H1 (cell line): ENCODE measurements around the gene MKI67. TPM values are rescaled to one million over a fixed set of nuclear protein-coding genes. Genes with fewer than 3 reads are reported as not detected.

Experiments used
- CTCF ChIA-PET: fragments of 300-600 bp; sonication (Branson Sonifier 250); formaldehyde crosslinking; loops from one replicate; lab custom pipeline; 2021; ENCODE audit not compliant: partially characterized antibody; lab: Charles Lee
- POLR2A ChIA-PET: fragments of 300-600 bp; sonication (Branson Sonifier 250); formaldehyde crosslinking; loops from one replicate; lab custom pipeline; 2021; ENCODE audit warnings: inconsistent platforms; ENCODE audit not compliant: partially characterized antibody; lab: Charles Lee
- DNase-seq, 2 experiments: peaks; one replicate each; pipeline versions ENCODE4 v3.0.0 to v3.0.0-alpha.2; 2010 to 2022; ENCODE audit warnings: low spot score in 2 of 2, low read depth in 1 of 2, mixed read lengths in 1 of 2
- FAIRE-seq: peaks from 2 replicates; lab custom pipeline; 2011; peaks lifted over from hg19 to GRCh38; lab: Jason Lieb, UNC
- H2AFZ ChIP-seq: 2 replicates; pipeline ENCODE4 v1.8.1; 2012; ENCODE audit warnings: low read length, inconsistent platforms
- H2AK5ac ChIP-seq: 2 replicates; pipeline ENCODE4 v1.6.1; 2013; ENCODE audit warnings: low read depth, low read length
- H2BK120ac ChIP-seq: replicated peaks from 2 replicates; pipeline ENCODE3; 2013; ENCODE audit warnings: low read depth, low read length, inconsistent platforms
- H2BK12ac ChIP-seq: 2 replicates; pipeline ENCODE4 v1.6.1; 2013; ENCODE audit warnings: low read depth, low read length
- H2BK15ac ChIP-seq: 2 replicates; pipeline ENCODE4 v1.6.1; 2013; ENCODE audit warnings: low read length
- H2BK20ac ChIP-seq: 2 replicates; pipeline ENCODE4 v1.6.1; 2013; ENCODE audit warnings: low read length
- H2BK5ac ChIP-seq: 2 replicates; pipeline ENCODE4 v1.6.1; 2013; ENCODE audit warnings: low read depth, low read length
- H3K14ac ChIP-seq: 2 replicates; pipeline ENCODE4 v1.6.1; 2013; ENCODE audit warnings: inconsistent platforms; ENCODE audit not compliant: insufficient read length
- H3K18ac ChIP-seq: 2 replicates; pipeline ENCODE4 v1.6.1; 2013; ENCODE audit warnings: low read length; ENCODE audit errors: extremely low read depth
- H3K23ac ChIP-seq: 2 replicates; pipeline ENCODE4 v1.6.1; 2013; ENCODE audit warnings: inconsistent platforms; ENCODE audit not compliant: insufficient read length
- H3K23me2 ChIP-seq: 2 replicates; pipeline ENCODE4 v1.6.1; 2013; ENCODE audit warnings: low read depth, low read length
- H3K27ac ChIP-seq: 2 replicates; pipeline ENCODE4 v1.6.1; 2011; ENCODE audit warnings: low read depth, low read length, inconsistent platforms
- H3K27me3 ChIP-seq, 4 experiments: replicated peaks in 1 of 4; 1 replicate in 1 of 4; 2 replicates in 3 of 4; pipeline versions ENCODE4 v1.6.1 to v1.8.1; 2011 to 2013; ENCODE audit warnings: low read length in 3 of 4, mild to moderate bottlenecking in 3 of 4, inconsistent platforms in 2 of 4, mixed read lengths in 2 of 4, moderate library complexity in 1 of 4; ENCODE audit not compliant: control insufficient read depth in 3 of 4, insufficient read depth in 3 of 4; ENCODE audit errors: extremely low read depth in 1 of 4
- H3K36me3 ChIP-seq, 4 experiments: 2 replicates each; pipeline versions ENCODE4 v1.6.1 to v1.8.1; 2011 to 2013; ENCODE audit warnings: mild to moderate bottlenecking in 4 of 4, low read length in 3 of 4, moderate library complexity in 2 of 4, control low read depth in 1 of 4, inconsistent platforms in 1 of 4; ENCODE audit not compliant: insufficient read depth in 4 of 4, control insufficient read depth in 2 of 4
- H3K4ac ChIP-seq: replicated peaks from 2 replicates; pipeline ENCODE3; 2013; ENCODE audit warnings: low read length, low read depth, mixed read lengths, inconsistent platforms; ENCODE audit not compliant: insufficient read length
- H3K4me1 ChIP-seq, 4 experiments: replicated peaks in 1 of 4; 1 replicate in 1 of 4; 2 replicates in 3 of 4; pipeline versions ENCODE4 v1.6.1 to v1.8.1; 2011 to 2013; ENCODE audit warnings: low read length in 3 of 4, inconsistent platforms in 2 of 4, mixed read lengths in 1 of 4; ENCODE audit not compliant: insufficient read depth in 4 of 4, control insufficient read depth in 3 of 4
- H3K4me2 ChIP-seq, 2 experiments: 2 replicates each; pipeline versions ENCODE4 v1.6.1 to v1.8.1; 2011 to 2013; ENCODE audit warnings: low read depth in 2 of 2, low read length in 2 of 2, control low read depth in 1 of 2, inconsistent platforms in 1 of 2, mild to moderate bottlenecking in 1 of 2; ENCODE audit not compliant: insufficient read depth in 1 of 2
- H3K4me3 ChIP-seq, 4 experiments: fragments of 200-600, 300-600 bp in 1 of 4; sonication (generic), shearing (Covaris generic), sonication (Bioruptor Twin) in 1 of 4; 2 replicates each; pipeline versions ENCODE4 v1.5.1 to v1.8.1; 2011 to 2016; ENCODE audit warnings: low read length in 4 of 4, low read depth in 3 of 4, control low read depth in 2 of 4, inconsistent platforms in 2 of 4, mild to moderate bottlenecking in 2 of 4, mixed read lengths in 1 of 4, moderate library complexity in 1 of 4; ENCODE audit not compliant: insufficient read depth in 2 of 4; ENCODE audit errors: extremely low read depth in 1 of 4
- H3K56ac ChIP-seq: replicated peaks from 2 replicates; pipeline ENCODE3; 2013; ENCODE audit warnings: low read depth, mild to moderate bottlenecking, mixed read lengths, low read length, inconsistent platforms; ENCODE audit not compliant: insufficient read length
- H3K79me1 ChIP-seq: 2 replicates; pipeline ENCODE4 v1.6.1; 2013; ENCODE audit warnings: low read depth, low read length, control low read depth
- H3K79me2 ChIP-seq, 2 experiments: 2 replicates each; pipeline versions ENCODE4 v1.6.1 to v1.8.1; 2012 to 2013; ENCODE audit warnings: low read length in 2 of 2, mild to moderate bottlenecking in 2 of 2, inconsistent platforms in 1 of 2; ENCODE audit not compliant: insufficient read depth in 2 of 2, control insufficient read depth in 1 of 2
- H3K9ac ChIP-seq, 4 experiments: replicated peaks in 1 of 4; 1 replicate in 1 of 4; 2 replicates in 3 of 4; pipeline versions ENCODE4 v1.6.1 to v1.8.1; 2011 to 2013; ENCODE audit warnings: low read depth in 3 of 4, low read length in 3 of 4, control low read depth in 2 of 4, mild to moderate bottlenecking in 2 of 4, moderate library complexity in 2 of 4, inconsistent platforms in 1 of 4; ENCODE audit errors: extremely low read depth in 1 of 4
- H3K9me3 ChIP-seq, 2 experiments: 2 replicates each; pipeline versions ENCODE4 v1.6.1 to v1.8.1; 2012 to 2013; ENCODE audit warnings: mild to moderate bottlenecking in 2 of 2, moderate library complexity in 2 of 2, control low read depth in 1 of 2, inconsistent platforms in 1 of 2, low read depth in 1 of 2, low read length in 1 of 2, mixed read lengths in 1 of 2; ENCODE audit not compliant: insufficient read depth in 2 of 2
- H4K20me1 ChIP-seq, 2 experiments: replicated peaks in 1 of 2; 2 replicates each; pipeline versions ENCODE3 to v1.8.1; 2011 to 2013; ENCODE audit warnings: inconsistent platforms in 2 of 2, low read length in 2 of 2, mild to moderate bottlenecking in 1 of 2; ENCODE audit not compliant: insufficient read depth in 2 of 2, control insufficient read depth in 1 of 2
- H4K5ac ChIP-seq: 2 replicates; pipeline ENCODE4 v1.6.1; 2013; ENCODE audit warnings: low read length, low read depth, mixed read lengths, inconsistent platforms; ENCODE audit not compliant: insufficient read length
- H4K8ac ChIP-seq: 2 replicates; pipeline ENCODE4 v1.8.0; 2013; ENCODE audit warnings: mild to moderate bottlenecking, moderate library complexity, low read length, inconsistent platforms; ENCODE audit not compliant: insufficient read depth; ENCODE audit errors: extremely low read depth
- H4K91ac ChIP-seq: replicated peaks from 2 replicates; pipeline ENCODE3; 2013; ENCODE audit warnings: low read length, mixed read lengths, inconsistent platforms; ENCODE audit not compliant: insufficient read length
- BCL11A ChIP-seq, 2 experiments: IDR thresholded peaks; one replicate each; pipeline ENCODE4 v1.6.1; 2011; ENCODE audit warnings: low read depth in 2 of 2, low read length in 2 of 2, mild to moderate bottlenecking in 2 of 2
- BRCA1 ChIP-seq: IDR thresholded peaks from 2 replicates; pipeline ENCODE4 v1.6.1; 2012; ENCODE audit warnings: low read depth, low read length, improper control_type of control experiment
- CBX8 ChIP-seq: fragments of 300-800, 300-1000 bp; sonication (generic); IDR thresholded peaks from 2 replicates; pipeline ENCODE4 v1.7.1; 2016; ENCODE audit warnings: low read depth, low read length, borderline replicate concordance
- HDAC6 ChIP-seq: IDR thresholded peaks from one replicate; pipeline ENCODE4 v1.7.1; 2012; ENCODE audit warnings: low read depth, mild to moderate bottlenecking, inconsistent platforms, low read length, moderate library complexity
- PHF8 ChIP-seq: fragments of 200-600 bp; sonication (generic); conservative IDR thresholded peaks from 2 replicates; pipeline ENCODE4 v1.7.1; 2012; ENCODE audit warnings: low read depth, mild to moderate bottlenecking, inconsistent platforms, low read length, moderate library complexity
- RFX5 ChIP-seq: IDR thresholded peaks from 2 replicates; pipeline ENCODE4 v1.6.1; 2011; ENCODE audit warnings: low read depth, low read length, improper control_type of control experiment, borderline replicate concordance
- WGBS, 2 experiments: shearing (Covaris generic) in 1 of 2; methylation state at CpG; one replicate each; pipeline versions ENCODE4 v1.1.6 to v1.1.7; 2013 to 2015; ENCODE audit warnings: low lambda C conversion rate in 2 of 2, mixed read lengths in 2 of 2, inconsistent platforms in 1 of 2, low coverage in 1 of 2, missing lambda C conversion rate in 1 of 2; ENCODE audit not compliant: insufficient replicate concordance in 2 of 2, insufficient coverage in 1 of 2, insufficient read length in 1 of 2; ENCODE audit errors: extremely low coverage in 1 of 2, missing lambda C conversion rate in 1 of 2; 5-methylcytosine and 5-hydroxymethylcytosine counted together
- polyA plus RNA-seq, 7 experiments: library from polyadenylated mRNA; depleted of rRNA in 3 of 7; stranded (reverse) in 5 of 7; unstranded in 2 of 7; fragments of >200 nt in 5 of 7; fragments of 200-250 nt in 2 of 7; gene quantifications; 1 replicate in 5 of 7; 2 replicates in 1 of 7; 4 replicates in 1 of 7; pipeline versions ENCODE4 v1.2.1 to v1.2.3, GENCODE V29; 2011 to 2013; ENCODE audit warnings: missing spikeins in 2 of 7, mixed read lengths in 2 of 7
- total RNA-seq: library from RNA; stranded (reverse); fragmentation: NEBNext Ultra II Directional; extraction: Animal tissue kit (Norgen Biotek cat#: 25700); gene quantifications from 2 replicates; pipeline ENCODE4 v1.2.1, GENCODE V29; 2021

MKI67 gene
- total and polyA plus RNA-seq, 2 of the 8 experiments (the other 6 are each of a cell fraction or from before 2014, with no cell fraction given): 15.8 to 85.1 TPM

DNA sequence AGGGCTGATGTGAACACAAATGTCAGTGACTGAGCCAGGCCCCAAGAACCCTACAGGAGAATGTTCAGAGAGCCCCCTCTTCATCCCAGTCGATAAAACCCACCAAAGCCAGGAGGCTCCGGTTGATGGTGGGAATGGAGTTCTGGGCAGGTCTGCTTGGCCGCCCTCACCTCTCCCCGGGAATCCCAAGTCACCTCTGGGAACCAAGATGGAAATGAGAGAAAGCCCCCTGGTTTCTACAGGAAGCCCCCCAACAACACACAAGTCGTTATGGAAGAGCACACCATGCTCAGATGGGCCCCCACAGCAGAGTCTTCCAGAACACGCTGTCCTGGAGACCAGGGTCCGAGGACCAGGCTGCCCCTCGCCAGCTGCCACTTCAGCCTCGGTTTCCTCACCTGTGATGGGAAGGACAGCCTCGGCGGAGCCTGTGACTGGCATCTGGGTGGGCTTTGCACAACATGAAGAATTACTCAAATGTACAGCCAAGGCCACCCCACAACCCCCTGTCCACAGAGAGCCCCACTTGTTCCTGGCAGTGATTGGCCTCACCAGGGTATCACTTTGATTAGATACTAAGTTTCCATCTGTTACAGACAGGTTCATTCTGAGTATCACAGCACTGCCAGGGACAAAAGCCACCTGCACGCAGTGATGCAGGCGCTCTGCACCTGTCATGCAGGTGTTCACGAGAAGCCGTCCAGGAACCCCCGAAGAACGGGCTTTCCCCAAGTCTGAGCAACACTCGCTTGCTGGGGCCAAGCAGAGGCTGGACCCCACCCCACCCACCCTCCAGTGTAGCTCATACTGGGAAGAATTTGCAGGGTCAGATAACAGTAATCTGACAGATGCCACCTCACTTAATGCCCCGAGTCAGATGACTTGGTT, 57.6 kb downstream of the MKI67 start:
- FAIRE-seq (no peak), DNase-seq (no peak)
- peaks cover 9% of the 10 kb centered on the region; the same call in 1 of the 2 replicates for H3K23me2 ChIP-seq
- H2AFZ ChIP-seq: no peak overlapping the region
- 0 out of 2 replicates have a peak, but pooled peaks cover 2% of the 10 kb centered on the region for H3K79me1 ChIP-seq
- H3K14ac ChIP-seq: no peak overlapping the region
- CTCF ChIA-PET: interaction anchor here (0.6 to 5.4 kb wide), 33 partner anchors 8 to 1368 kb away, joined by 3 to 52 read pairs (median 6); partner anchors contain the start of gene PTPRE
- H3K27me3 ChIP-seq: 0 out of 7 replicates have a peak, but pooled peaks cover 0 to 2% (median 0%) of the 10 kb centered on the region in 4 experiments
- H2AK5ac ChIP-seq: no peak overlapping the region
- H2BK20ac ChIP-seq: no peak overlapping the region
- H3K4ac ChIP-seq: no peak overlapping the region
- 91% methylated on average over 19 of the region's 19 CpGs; no CpG with 5 or more reads in 1 of the 2 experiments for WGBS, 2 experiments
- POLR2A ChIA-PET: no interaction called here
- H4K8ac ChIP-seq: no peak overlapping the region
- no peak overlapping the region for H2BK12ac ChIP-seq
- no peak overlapping the region for H2BK15ac ChIP-seq
- H3K18ac ChIP-seq: no peak overlapping the region
- H2BK120ac ChIP-seq: no peak overlapping the region
- no peak overlapping the region for H3K23ac ChIP-seq
- no peak overlapping the region for H3K56ac ChIP-seq
- peaks cover 0 to 11% (median 5%) of the 10 kb centered on the region in 4 experiments; a peak in 4 of 7 replicates for H3K4me1 ChIP-seq
- H3K9ac ChIP-seq: no peak overlapping the region
- no peaks in the 10 kb centered on the region for H3K9me3 ChIP-seq
- no peak overlapping the region for H3K4me3 ChIP-seq
- H3K79me2 ChIP-seq: no peaks in the 10 kb centered on the region
- H3K4me2 ChIP-seq: no peak overlapping the region
- H4K20me1 ChIP-seq: peaks cover 0 to 7% of the 10 kb centered on the region in 2 experiments
- no peak overlapping the region for H4K5ac ChIP-seq
- no peaks in the 10 kb centered on the region for H3K36me3 ChIP-seq
- TF ChIP-seq BRCA1 (no peak), PHF8 (no peak), BCL11A (IDR thresholded peaks at IDR 0.05; ENCODE audit: low read depth in 2 of 2, low read length in 2 of 2) (no peak), CBX8 (no peak), HDAC6 (no peak), RFX5 (no peak)
- H4K91ac ChIP-seq: no peak overlapping the region
- no peak overlapping the region for H2BK5ac ChIP-seq
- no peak overlapping the region for H3K27ac ChIP-seq
